HG02642 (cell line): ENCODE data around the gene TMEM98.
"Not testable (repeated sequence)": the region's sequence is repeated elsewhere in the genome, so short reads cannot be mapped to it uniquely, and the experiment has no call there.

ENCODE experiments used
- ATAC-seq: cut with Tn5 transposase; IDR thresholded peaks from one replicate; pipeline ENCODE4 v1.9.1; 2021; ENCODE audit warnings: mild to moderate bottlenecking; ENCODE audit not compliant: unreplicated experiment, poor library complexity

Gene TMEM98

GRCh38 chr17:32971171-32971570, 43.2 kb downstream of the TMEM98 start:
- no peak for ATAC-seq

- no peak for ATAC-seq
These were observed 48.2 kb downstream of the TMEM98 start for GRCh38 chr17:32976131-32976530.

GRCh38 chr17:32976605-32977004, 48.7 kb downstream of the TMEM98 start:
- ATAC-seq, result no peak

GRCh38 chr17:32980230-32980629, 52.3 kb downstream of the TMEM98 start:
- ATAC-seq, result no peak

- ATAC-seq, result not testable (repeated sequence)
These were observed 53.7 kb downstream of the TMEM98 start for GRCh38 chr17:32981611-32982010.

- ATAC-seq, result no peak
These were observed 57.2 kb downstream of the TMEM98 start for GRCh38 chr17:32985050-32985756.

GRCh38 chr17:32987453-32987805, 59.5 kb downstream of the TMEM98 start:
- ATAC-seq, result not testable (repeated sequence)

GRCh38 chr17:32987868-32988267, 59.9 kb downstream of the TMEM98 start:
- ATAC-seq, result not testable (repeated sequence)

- no peak for ATAC-seq
These were observed 60.6 kb downstream of the TMEM98 start for GRCh38 chr17:32988481-32989101.

- no peak for ATAC-seq
These were observed 64.5 kb downstream of the TMEM98 start for GRCh38 chr17:32992321-32993033.

- ATAC-seq, result no peak
These were observed 66.0 kb downstream of the TMEM98 start for GRCh38 chr17:32993977-32994376.
